Measurements from ENCODE around the gene CDH15.

Gene CDH15

DNA sequence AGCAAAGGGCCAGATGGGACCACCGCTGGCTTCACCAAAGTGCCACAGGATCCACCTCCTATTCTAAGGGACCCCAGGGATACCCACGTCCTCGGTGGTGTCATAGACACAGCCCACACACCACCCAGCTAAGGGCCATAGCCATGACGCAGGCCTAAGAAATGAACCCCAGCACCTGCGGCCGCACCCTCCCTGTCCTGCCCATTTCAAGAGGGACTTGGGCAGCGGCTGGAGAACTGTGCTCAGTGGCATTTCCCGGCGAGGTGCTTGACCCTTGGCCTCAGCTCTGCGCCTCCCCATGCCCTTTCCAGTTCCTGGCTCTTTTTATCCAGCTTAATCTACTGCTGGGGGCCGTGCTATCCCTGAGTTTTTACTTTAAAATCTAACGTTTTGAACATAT is 73.2 kb downstream of the CDH15 start:
- no peaks in the 10 kb centered on the region for H3K4me1 ChIP-seq (ENCODE audit: insufficient read depth, insufficient read length)
- H3K27me3 ChIP-seq (ENCODE audit: insufficient read depth, insufficient read length) = peaks cover 12% of the 10 kb centered on the region
- no peaks in the 10 kb centered on the region for H3K9me3 ChIP-seq (ENCODE audit: insufficient read depth, low read length)
- peaks cover 3% of the 10 kb centered on the region for H3K36me3 ChIP-seq (ENCODE audit: insufficient read depth, insufficient read length, low read length)
- TF ChIP-seq SUZ12 (IDR thresholded peaks at IDR 0.05; ENCODE audit: extremely low read depth, insufficient read depth, insufficient read length) = no peak
- TF ChIP-seq YY1 (IDR thresholded peaks at IDR 0.05; ENCODE audit: insufficient read depth, insufficient read length) = no peak
- H3K4me3 ChIP-seq (ENCODE audit: insufficient read length, low read depth) = no peak overlapping the region
- no peak for DNase-seq (ENCODE audit: low read depth, low spot score)
- H3K9ac ChIP-seq (ENCODE audit: insufficient read length, low read depth) = no peak overlapping the region

Measured in NT2/D1 (cell line).